MM.1S (cell line): ENCODE measurements around the gene CD40.

Source experiments
- EZH2 ChIP-seq: fragments of 300-600 bp; sonication (generic); optimal IDR thresholded peaks from 2 replicates; pipeline ENCODE3; 2017; ENCODE audit warnings: low read depth, mild to moderate bottlenecking, antibody characterized with exemption, low read length, mixed read lengths
- EZH2phosphoT487 ChIP-seq: fragments of 300-600 bp; sonication (generic); IDR thresholded peaks from 2 replicates; pipeline ENCODE4 v1.6.1; 2018; ENCODE audit warnings: antibody characterized with exemption, low read length
- TF ChIP-seq, protein P1 (sequence below): fragments of 300-600 bp; sonication (generic); IDR thresholded peaks from 2 replicates; pipeline ENCODE4 v1.5.1; 2016; ENCODE audit warnings: antibody characterized with exemption, low read length, mixed read lengths

DNA sequence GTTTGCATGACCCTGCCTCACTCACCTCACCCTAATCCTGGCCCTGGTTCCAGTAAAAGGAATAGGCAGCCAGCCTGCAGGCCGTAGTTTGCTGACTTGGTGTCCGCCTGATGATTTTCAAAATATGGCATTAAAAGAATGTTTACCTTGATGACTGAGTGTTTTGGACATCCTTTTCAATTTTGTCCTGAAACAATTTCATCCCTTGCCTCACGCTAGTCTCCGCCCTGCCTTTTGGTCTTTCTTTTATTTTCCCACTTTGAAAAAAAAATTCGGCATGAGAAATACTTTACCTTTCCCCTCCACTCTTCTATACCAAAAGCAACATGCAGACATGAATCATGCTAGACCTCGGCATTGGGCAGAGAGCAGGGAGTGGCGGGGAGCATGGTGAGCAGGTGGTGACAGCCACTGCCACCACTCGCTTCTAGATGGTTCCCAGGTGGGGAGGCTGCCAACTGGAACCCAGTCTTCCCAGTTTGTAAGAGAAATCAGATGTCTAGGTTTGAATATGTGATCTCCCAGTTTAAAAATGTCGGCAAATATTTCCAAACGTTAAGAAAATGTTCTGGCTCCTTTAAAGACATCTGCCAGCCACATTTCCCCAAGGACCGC is 9.4 kb downstream of the CD40 start:
- TF ChIP-seq, protein P1, sequence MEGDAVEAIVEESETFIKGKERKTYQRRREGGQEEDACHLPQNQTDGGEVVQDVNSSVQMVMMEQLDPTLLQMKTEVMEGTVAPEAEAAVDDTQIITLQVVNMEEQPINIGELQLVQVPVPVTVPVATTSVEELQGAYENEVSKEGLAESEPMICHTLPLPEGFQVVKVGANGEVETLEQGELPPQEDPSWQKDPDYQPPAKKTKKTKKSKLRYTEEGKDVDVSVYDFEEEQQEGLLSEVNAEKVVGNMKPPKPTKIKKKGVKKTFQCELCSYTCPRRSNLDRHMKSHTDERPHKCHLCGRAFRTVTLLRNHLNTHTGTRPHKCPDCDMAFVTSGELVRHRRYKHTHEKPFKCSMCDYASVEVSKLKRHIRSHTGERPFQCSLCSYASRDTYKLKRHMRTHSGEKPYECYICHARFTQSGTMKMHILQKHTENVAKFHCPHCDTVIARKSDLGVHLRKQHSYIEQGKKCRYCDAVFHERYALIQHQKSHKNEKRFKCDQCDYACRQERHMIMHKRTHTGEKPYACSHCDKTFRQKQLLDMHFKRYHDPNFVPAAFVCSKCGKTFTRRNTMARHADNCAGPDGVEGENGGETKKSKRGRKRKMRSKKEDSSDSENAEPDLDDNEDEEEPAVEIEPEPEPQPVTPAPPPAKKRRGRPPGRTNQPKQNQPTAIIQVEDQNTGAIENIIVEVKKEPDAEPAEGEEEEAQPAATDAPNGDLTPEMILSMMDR = no peak
- TF ChIP-seq EZH2 (no peak), EZH2phosphoT487 (no peak)
